Dendritic cell treated with granulocyte-macrophage colony-stimulating factor and Interleukin-4, amounts not matched to agents 40 ng/mL and 50 ng/mL, for 4 days (primary cell): ENCODE measurements around the gene SDS.

Source experiments
- H3K27ac Mint-ChIP-seq: one replicate; pipeline ENCODE4 v1.8.0; 2022; ENCODE audit warnings: mild to moderate bottlenecking, mixed read lengths
- H3K27me3 Mint-ChIP-seq: one replicate; pipeline ENCODE4 v1.8.0; 2022; ENCODE audit warnings: mild to moderate bottlenecking, mixed read lengths
- H3K36me3 Mint-ChIP-seq: one replicate; pipeline ENCODE4 v1.8.0; 2022; ENCODE audit warnings: low read depth, mixed read lengths
- H3K4me1 Mint-ChIP-seq: one replicate; pipeline ENCODE4 v1.8.0; 2022; ENCODE audit warnings: low read depth, mixed read lengths
- H3K4me3 Mint-ChIP-seq: one replicate; pipeline ENCODE4 v1.8.0; 2022; ENCODE audit warnings: mild to moderate bottlenecking, moderate library complexity, mixed read lengths
- H3K9me3 Mint-ChIP-seq: one replicate; pipeline ENCODE4 v1.8.0; 2022; ENCODE audit warnings: mixed read lengths
- intact Hi-C: fragments of 100-400 bp; cut with micrococcal nuclease; formaldehyde crosslinking; loops from one replicate; pipeline ENCODE4 v1.15.0; 2022

The SDS gene

GRCh38 chr12:113347892-113348291, 55.8 kb downstream of the SDS start:
- Mint-ChIP-seq H3K36me3 (no peaks in the 10 kb centered on the region), H3K9me3 (no peaks in the 10 kb centered on the region), H3K4me3 (no peak overlapping the region), H3K4me1 (peaks cover 17% of the 10 kb centered on the region), H3K27me3 (peaks cover 15% of the 10 kb centered on the region), H3K27ac (no peak overlapping the region)
- intact Hi-C loops, result no loop called here

- Mint-ChIP-seq H3K4me3 (no peak overlapping the region), H3K9me3 (no peaks in the 10 kb centered on the region), H3K27ac (peak overlapping the region; percentile 56), H3K27me3 (peaks cover 12% of the 10 kb centered on the region), H3K36me3 (no peaks in the 10 kb centered on the region), H3K4me1 (peaks cover 14% of the 10 kb centered on the region)
- intact Hi-C loops, result no loop called here
Measured at GRCh38 chr12:113347107-113347506, 56.6 kb downstream of the SDS start.

DNA sequence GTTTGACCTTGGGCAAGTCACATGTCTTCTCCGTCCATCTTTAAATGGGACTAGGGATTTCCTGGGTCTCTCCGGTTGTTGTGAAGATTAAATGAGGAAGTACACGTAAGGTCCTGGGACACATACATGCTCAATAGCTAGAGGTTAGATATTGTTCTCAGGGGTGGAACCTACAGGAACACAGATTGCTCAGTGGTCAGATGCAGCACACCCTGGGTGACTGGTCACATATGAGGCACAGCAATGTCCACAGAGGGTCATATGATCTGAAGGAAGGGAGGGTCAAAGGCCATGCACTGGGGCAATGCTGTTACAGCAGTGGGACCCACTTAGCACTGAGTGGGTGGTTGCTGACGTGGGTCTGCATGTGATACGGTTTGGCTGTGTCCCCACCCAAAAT, 57.3 kb downstream of the SDS start:
- Mint-ChIP-seq H3K4me1 (peaks cover 21% of the 10 kb centered on the region), H3K9me3 (no peaks in the 10 kb centered on the region), H3K36me3 (no peaks in the 10 kb centered on the region), H3K27me3 (peaks cover 12% of the 10 kb centered on the region), H3K27ac (peak overlapping the region; percentile 56), H3K4me3 (no peak overlapping the region)
- intact Hi-C loops, result no loop called here

DNA sequence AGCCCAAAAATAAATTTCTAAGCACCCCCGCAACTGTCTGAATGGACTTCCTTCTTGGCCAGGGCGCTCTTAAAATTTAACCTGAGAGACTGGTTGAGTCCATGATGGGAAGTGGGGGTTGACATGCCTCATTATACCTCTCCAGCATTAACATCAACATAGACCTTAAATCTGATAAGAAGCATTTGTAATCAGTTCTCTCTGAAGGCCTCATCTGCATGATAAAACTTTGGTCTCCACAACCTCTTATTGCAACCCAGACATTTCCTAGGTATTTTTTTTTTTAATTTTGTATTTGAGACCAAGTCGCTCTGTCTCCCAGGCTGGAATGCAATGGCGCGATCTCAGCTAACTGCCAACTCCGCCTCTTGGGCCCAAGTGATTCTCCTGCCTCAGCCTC, 58.4 kb downstream of the SDS start:
- Mint-ChIP-seq H3K4me3 (no peak overlapping the region), H3K9me3 (no peaks in the 10 kb centered on the region), H3K4me1 (peaks cover 32% of the 10 kb centered on the region), H3K27ac (no peak overlapping the region), H3K27me3 (peaks cover 12% of the 10 kb centered on the region), H3K36me3 (no peaks in the 10 kb centered on the region)
- intact Hi-C loops, result no loop called here
